HEK293T (cell line): ENCODE measurements around the gene SLC35F3.

Experiments used
- FOXA1 ChIP-seq: fragments of 450-650 bp; IDR thresholded peaks from 2 replicates; pipeline ENCODE4 v1.6.1; 2016; ENCODE audit warnings: mild to moderate bottlenecking
- FOXM1 ChIP-seq: fragments of 450-650 bp; IDR thresholded peaks from 2 replicates; pipeline ENCODE4 v1.6.1; 2017; ENCODE audit warnings: mild to moderate bottlenecking, borderline replicate concordance
- SUZ12 ChIP-seq: fragments of 450-650 bp; IDR thresholded peaks from 2 replicates; pipeline ENCODE4 v1.6.1; 2016; ENCODE audit warnings: mild to moderate bottlenecking

DNA sequence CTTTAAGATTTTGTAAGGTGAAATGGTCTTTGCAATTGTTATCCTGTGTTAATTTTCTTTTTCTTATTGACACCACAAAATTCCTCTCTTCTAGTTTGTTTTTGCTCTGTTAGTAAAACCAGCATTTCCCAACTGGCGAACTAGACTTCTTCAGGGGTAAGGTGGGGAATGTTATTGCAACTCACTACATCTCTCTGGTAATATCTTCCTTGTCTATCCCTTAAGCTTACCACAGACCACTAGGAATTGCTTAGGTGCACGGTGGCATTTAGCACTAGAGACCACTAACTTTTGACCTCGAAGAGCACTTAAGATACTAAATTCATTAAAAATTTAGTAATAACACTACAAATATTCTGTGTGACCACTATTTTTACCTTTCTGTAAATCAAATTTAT lies 464.6 kb downstream of the SLC35F3 start:
- no peak for TF ChIP-seq FOXM1
- TF ChIP-seq SUZ12, result no peak
- no peak for TF ChIP-seq FOXA1
